ENCODE data around the gene ZNF492.
"Not testable (repeated sequence)": the region's sequence is repeated elsewhere in the genome, so short reads cannot be mapped to it uniquely, and the experiment has no call there.

Gene ZNF492

GRCh38 chr19:22606212-22606553 is 27.9 kb upstream of the ZNF492 start:
- Histone ChIP-seq H3K36me3 (ENCODE audit: control insufficient read depth, low read depth, low read length) (no peaks in the 10 kb centered on the region), H3K9ac (ENCODE audit: low read length) (no peak overlapping the region), H3K27me3 (ENCODE audit: control insufficient read depth, insufficient read depth, low read length) (no peaks in the 10 kb centered on the region), H3K4me3 (ENCODE audit: low read length) (no peak overlapping the region), H3K9me3 (ENCODE audit: control insufficient read depth, low read depth, low read length) (peaks cover 61% of the 10 kb centered on the region), H3K27ac (ENCODE audit: low read length) (no peak overlapping the region), H3K4me1 (ENCODE audit: control insufficient read depth, low read depth, low read length) (no peaks in the 10 kb centered on the region)

- no peak overlapping the region for H3K4me3 ChIP-seq (ENCODE audit: low read length)
- no peaks in the 10 kb centered on the region for H3K36me3 ChIP-seq (ENCODE audit: control insufficient read depth, low read depth, low read length)
- H3K27ac ChIP-seq (ENCODE audit: low read length): no peak overlapping the region
- H3K27me3 ChIP-seq (ENCODE audit: control insufficient read depth, insufficient read depth, low read length): no peaks in the 10 kb centered on the region
- no peaks in the 10 kb centered on the region for H3K4me1 ChIP-seq (ENCODE audit: control insufficient read depth, low read depth, low read length)
- H3K9ac ChIP-seq (ENCODE audit: low read length): no peak overlapping the region
- H3K9me3 ChIP-seq (ENCODE audit: control insufficient read depth, low read depth, low read length): peaks cover 65% of the 10 kb centered on the region
Observed at GRCh38 chr19:22606954-22607652, 27.0 kb upstream of the ZNF492 start.

- Histone ChIP-seq H3K4me3 (ENCODE audit: low read length) (no peak overlapping the region), H3K27ac (ENCODE audit: low read length) (no peak overlapping the region), H3K9ac (ENCODE audit: low read length) (no peak overlapping the region), H3K36me3 (ENCODE audit: control insufficient read depth, low read depth, low read length) (no peaks in the 10 kb centered on the region), H3K4me1 (ENCODE audit: control insufficient read depth, low read depth, low read length) (no peaks in the 10 kb centered on the region), H3K27me3 (ENCODE audit: control insufficient read depth, insufficient read depth, low read length) (no peaks in the 10 kb centered on the region), H3K9me3 (ENCODE audit: control insufficient read depth, low read depth, low read length) (peaks cover 62% of the 10 kb centered on the region)
Observed at GRCh38 chr19:22607653-22608430, 26.3 kb upstream of the ZNF492 start.

GRCh38 chr19:22608441-22608840 is 25.7 kb upstream of the ZNF492 start:
- peaks cover 59% of the 10 kb centered on the region for H3K9me3 ChIP-seq (ENCODE audit: control insufficient read depth, low read depth, low read length)
- no peak overlapping the region for H3K9ac ChIP-seq (ENCODE audit: low read length)
- no peak overlapping the region for H3K4me3 ChIP-seq (ENCODE audit: low read length)
- no peaks in the 10 kb centered on the region for H3K4me1 ChIP-seq (ENCODE audit: control insufficient read depth, low read depth, low read length)
- H3K27me3 ChIP-seq (ENCODE audit: control insufficient read depth, insufficient read depth, low read length): no peaks in the 10 kb centered on the region
- no peaks in the 10 kb centered on the region for H3K36me3 ChIP-seq (ENCODE audit: control insufficient read depth, low read depth, low read length)
- no peak overlapping the region for H3K27ac ChIP-seq (ENCODE audit: low read length)

GRCh38 chr19:22609630-22610029 is 24.5 kb upstream of the ZNF492 start:
- Histone ChIP-seq H3K27ac (ENCODE audit: low read length) (no peak overlapping the region), H3K9ac (ENCODE audit: low read length) (no peak overlapping the region), H3K4me3 (ENCODE audit: low read length) (no peak overlapping the region), H3K36me3 (ENCODE audit: control insufficient read depth, low read depth, low read length) (no peaks in the 10 kb centered on the region), H3K9me3 (ENCODE audit: control insufficient read depth, low read depth, low read length) (peaks cover 54% of the 10 kb centered on the region), H3K27me3 (ENCODE audit: control insufficient read depth, insufficient read depth, low read length) (no peaks in the 10 kb centered on the region), H3K4me1 (ENCODE audit: control insufficient read depth, low read depth, low read length) (no peaks in the 10 kb centered on the region)

- H3K27ac ChIP-seq (ENCODE audit: low read length): no peak overlapping the region
- H3K27me3 ChIP-seq (ENCODE audit: control insufficient read depth, insufficient read depth, low read length): no peaks in the 10 kb centered on the region
- H3K4me1 ChIP-seq (ENCODE audit: control insufficient read depth, low read depth, low read length): no peaks in the 10 kb centered on the region
- peaks cover 56% of the 10 kb centered on the region for H3K9me3 ChIP-seq (ENCODE audit: control insufficient read depth, low read depth, low read length)
- no peak overlapping the region for H3K4me3 ChIP-seq (ENCODE audit: low read length)
- H3K9ac ChIP-seq (ENCODE audit: low read length): no peak overlapping the region
- no peaks in the 10 kb centered on the region for H3K36me3 ChIP-seq (ENCODE audit: control insufficient read depth, low read depth, low read length)
Observed at GRCh38 chr19:22610121-22610520, 24.0 kb upstream of the ZNF492 start.

GRCh38 chr19:22612316-22612715 is 21.8 kb upstream of the ZNF492 start:
- no peaks in the 10 kb centered on the region for H3K4me1 ChIP-seq (ENCODE audit: control insufficient read depth, low read depth, low read length)
- no peak overlapping the region for H3K4me3 ChIP-seq (ENCODE audit: low read length)
- peaks cover 56% of the 10 kb centered on the region for H3K9me3 ChIP-seq (ENCODE audit: control insufficient read depth, low read depth, low read length)
- H3K27me3 ChIP-seq (ENCODE audit: control insufficient read depth, insufficient read depth, low read length): no peaks in the 10 kb centered on the region
- H3K9ac ChIP-seq (ENCODE audit: low read length): no peak overlapping the region
- no peak overlapping the region for H3K27ac ChIP-seq (ENCODE audit: low read length)
- no peaks in the 10 kb centered on the region for H3K36me3 ChIP-seq (ENCODE audit: control insufficient read depth, low read depth, low read length)

GRCh38 chr19:22616659-22617058 is 17.5 kb upstream of the ZNF492 start:
- Histone ChIP-seq H3K36me3 (ENCODE audit: control insufficient read depth, low read depth, low read length) (no peaks in the 10 kb centered on the region), H3K4me1 (ENCODE audit: control insufficient read depth, low read depth, low read length) (no peaks in the 10 kb centered on the region), H3K9ac (ENCODE audit: low read length) (no peak overlapping the region), H3K4me3 (ENCODE audit: low read length) (no peak overlapping the region), H3K9me3 (ENCODE audit: control insufficient read depth, low read depth, low read length) (peaks cover 61% of the 10 kb centered on the region), H3K27me3 (ENCODE audit: control insufficient read depth, insufficient read depth, low read length) (no peaks in the 10 kb centered on the region), H3K27ac (ENCODE audit: low read length) (no peak overlapping the region)

GRCh38 chr19:22617181-22617580 is 16.9 kb upstream of the ZNF492 start:
- not testable (repeated sequence) for H3K9ac ChIP-seq (ENCODE audit: low read length); H3K27ac ChIP-seq (ENCODE audit: low read length); H3K36me3 ChIP-seq (ENCODE audit: control insufficient read depth, low read depth, low read length); H3K27me3 ChIP-seq (ENCODE audit: control insufficient read depth, insufficient read depth, low read length); H3K4me3 ChIP-seq (ENCODE audit: low read length); H3K4me1 ChIP-seq (ENCODE audit: control insufficient read depth, low read depth, low read length)
- peaks cover 60% of the 10 kb centered on the region for H3K9me3 ChIP-seq (ENCODE audit: control insufficient read depth, low read depth, low read length)

- Histone ChIP-seq H3K9me3 (ENCODE audit: control insufficient read depth, low read depth, low read length) (peaks cover 57% of the 10 kb centered on the region), H3K27me3 (ENCODE audit: control insufficient read depth, insufficient read depth, low read length) (no peaks in the 10 kb centered on the region), H3K9ac (ENCODE audit: low read length) (no peak overlapping the region), H3K27ac (ENCODE audit: low read length) (no peak overlapping the region), H3K4me1 (ENCODE audit: control insufficient read depth, low read depth, low read length) (no peaks in the 10 kb centered on the region), H3K4me3 (ENCODE audit: low read length) (no peak overlapping the region), H3K36me3 (ENCODE audit: control insufficient read depth, low read depth, low read length) (no peaks in the 10 kb centered on the region)
Observed at GRCh38 chr19:22617614-22618320, 16.4 kb upstream of the ZNF492 start.

GRCh38 chr19:22619371-22619770 is 14.8 kb upstream of the ZNF492 start:
- peaks cover 51% of the 10 kb centered on the region for H3K9me3 ChIP-seq (ENCODE audit: control insufficient read depth, low read depth, low read length)
- H3K27me3 ChIP-seq (ENCODE audit: control insufficient read depth, insufficient read depth, low read length): no peaks in the 10 kb centered on the region
- no peaks in the 10 kb centered on the region for H3K36me3 ChIP-seq (ENCODE audit: control insufficient read depth, low read depth, low read length)
- no peak overlapping the region for H3K27ac ChIP-seq (ENCODE audit: low read length)
- H3K9ac ChIP-seq (ENCODE audit: low read length): no peak overlapping the region
- no peak overlapping the region for H3K4me3 ChIP-seq (ENCODE audit: low read length)
- no peaks in the 10 kb centered on the region for H3K4me1 ChIP-seq (ENCODE audit: control insufficient read depth, low read depth, low read length)
